Measurements from ENCODE around the gene PLPP3. TPM values are rescaled to one million over a fixed set of nuclear protein-coding genes. Genes with fewer than 3 reads are reported as not detected.

The PLPP3 gene
- total and polyA plus RNA-seq, 2 experiments from 2014 or later = 41.9 to 61.9 TPM

- no peak for DNase-seq (ENCODE audit: low spot score)
Measured at GRCh38 chr1:56463376-56463775, 116.0 kb downstream of the PLPP3 start.

GRCh38 chr1:56462209-56462608, 117.2 kb downstream of the PLPP3 start:
- no peak overlapping the region for H3K4me3 Mint-ChIP-seq
- Histone ChIP-seq H3K4me3 (no peak overlapping the region), H4K20me1 (replicated peaks; ENCODE audit: insufficient read depth) (no peaks in the 10 kb centered on the region), H3K4me2 (no peak overlapping the region), H2AFZ (no peak overlapping the region), H3K9me2 (ENCODE audit: insufficient read depth) (peaks cover 3% of the 10 kb centered on the region; the same call in 1 of the 2 replicates), H3K4me1 (ENCODE audit: insufficient read depth) (no peaks in the 10 kb centered on the region), H3K79me2 (replicated peaks; ENCODE audit: insufficient read depth) (no peaks in the 10 kb centered on the region), H3K36me3 (ENCODE audit: insufficient read depth) (no peaks in the 10 kb centered on the region; the same call in 1 of the 2 replicates), H3K27ac (ENCODE audit: low read depth) (no peak overlapping the region), H3K27me3 (ENCODE audit: insufficient read depth) (no peaks in the 10 kb centered on the region), H3F3A (replicated peaks; ENCODE audit: low read depth) (no peaks in the 10 kb centered on the region)
- H3K4me1 Mint-ChIP-seq = peaks cover 9% of the 10 kb centered on the region; the same call in 2 of the 3 replicates
- TF ChIP-seq POLR2AphosphoS5 (IDR thresholded peaks at IDR 0.05; ENCODE audit: low read depth) (no peak), STAT1 (IDR thresholded peaks at IDR 0.05; ENCODE audit: unreplicated experiment) (no peak), ZNF331 (CRISPR knock-in tag; IDR thresholded peaks at IDR 0.05; ENCODE audit: low read depth) (no peak), NANOG (IDR thresholded peaks at IDR 0.05; ENCODE audit: borderline replicate concordance) (no peak), ZNF462 (CRISPR knock-in tag; IDR thresholded peaks at IDR 0.05) (no peak), JUNB (IDR thresholded peaks at IDR 0.05; ENCODE audit: unreplicated experiment) (no peak), ZNF114 (CRISPR knock-in tag; IDR thresholded peaks at IDR 0.05) (no peak)
- H3K27me3 Mint-ChIP-seq (ENCODE audit: insufficient read depth, low read depth, poor library complexity) = no peaks in the 10 kb centered on the region
- no peak for ATAC-seq
- no peak overlapping the region for H3K27ac Mint-ChIP-seq
- DNase-seq (ENCODE audit: low spot score) = no peak
- H3K9me3 Mint-ChIP-seq = no peaks in the 10 kb centered on the region
- no peaks in the 10 kb centered on the region for H3K36me3 Mint-ChIP-seq (ENCODE audit: low read depth)

More at GRCh38 chr1:56463376-56463775, 116.0 kb downstream of the PLPP3 start:
- Histone ChIP-seq H3K27ac (ENCODE audit: low read depth) (no peak overlapping the region), H3F3A (replicated peaks; ENCODE audit: low read depth) (no peaks in the 10 kb centered on the region), H3K79me2 (replicated peaks; ENCODE audit: insufficient read depth) (no peaks in the 10 kb centered on the region), H4K20me1 (replicated peaks; ENCODE audit: insufficient read depth) (no peaks in the 10 kb centered on the region), H3K4me3 (no peak overlapping the region), H3K27me3 (ENCODE audit: insufficient read depth) (no peaks in the 10 kb centered on the region), H3K36me3 (ENCODE audit: insufficient read depth) (no peaks in the 10 kb centered on the region; the same call in 1 of the 2 replicates), H3K4me2 (no peak overlapping the region), H2AFZ (no peak overlapping the region), H3K4me1 (ENCODE audit: insufficient read depth) (no peaks in the 10 kb centered on the region), H3K9me2 (ENCODE audit: insufficient read depth) (0 out of 2 replicates have a peak, but pooled peaks cover 2% of the 10 kb centered on the region)
- Mint-ChIP-seq H3K4me1 (peaks cover 3% of the 10 kb centered on the region; the same call in 1 of the 3 replicates), H3K27me3 (ENCODE audit: insufficient read depth, low read depth, poor library complexity) (no peaks in the 10 kb centered on the region), H3K9me3 (no peaks in the 10 kb centered on the region), H3K4me3 (no peak overlapping the region), H3K36me3 (ENCODE audit: low read depth) (no peaks in the 10 kb centered on the region), H3K27ac (no peak overlapping the region)
- no peak for TF ChIP-seq ZNF114 (CRISPR knock-in tag; IDR thresholded peaks at IDR 0.05)
- no peak for TF ChIP-seq EZH2 (IDR thresholded peaks at IDR 0.05; ENCODE audit: low read depth, unreplicated experiment)
- no peak for TF ChIP-seq NANOG (IDR thresholded peaks at IDR 0.05; ENCODE audit: borderline replicate concordance)
- no peak for TF ChIP-seq CTCF (conservative IDR thresholded peaks at IDR 0.05; ENCODE audit: low read depth in 2 of 2)
- no peak for TF ChIP-seq EZH2phosphoT487 (IDR thresholded peaks at IDR 0.05; ENCODE audit: unreplicated experiment)
- no peak for ATAC-seq
